SK-N-SH (cell line): ENCODE results near the gene CASZ1. TPM values are rescaled to one million over a fixed set of nuclear protein-coding genes. Genes with fewer than 3 reads are reported as not detected.

ENCODE experiments used
- CTCF ChIA-PET: fragments of 300-600, 350-600 bp; formaldehyde crosslinking; extraction: SDS; loops from one replicate; lab custom pipeline; 2021; lab: Yijun Ruan, JAX
- POLR2A ChIA-PET: fragments of 350-600 bp; sonication (Branson Sonifier 250); formaldehyde crosslinking; extraction: SDS; loops from one replicate; lab custom pipeline; 2020; ENCODE audit warnings: antibody characterized with exemption, inconsistent platforms; lab: Yijun Ruan, JAX
- DNase-seq: peaks from one replicate; pipeline ENCODE4 v3.0.0; 2012
- H2AFZ ChIP-seq: fragments of 200-600 bp; sonication (generic); 2 replicates; pipeline ENCODE4 v1.8.1; 2016; ENCODE audit warnings: antibody characterized with exemption, mild to moderate bottlenecking, low read depth
- H3F3A ChIP-seq: fragments of 200-600 bp; sonication (generic); replicated peaks from 2 replicates; pipeline ENCODE3; 2016; ENCODE audit warnings: antibody characterized with exemption, mild to moderate bottlenecking; ENCODE audit not compliant: insufficient read depth
- H3K27ac ChIP-seq, 2 experiments: fragments of 200-500 bp in 1 of 2; fragments of 200-600 bp in 1 of 2; sonication (Bioruptor generic) in 1 of 2; sonication (generic), shearing (Covaris generic) in 1 of 2; 2 replicates each; pipeline versions ENCODE4 v1.5.1 to v1.6.1; 2014 to 2016; ENCODE audit warnings: low read depth in 2 of 2, inconsistent platforms in 1 of 2, low read length in 1 of 2, mild to moderate bottlenecking in 1 of 2, mixed read lengths in 1 of 2
- H3K27me3 ChIP-seq: fragments of 200-600 bp; sonication (generic), shearing (Covaris generic); 2 replicates; pipeline ENCODE4 v1.6.1; 2016; ENCODE audit warnings: mixed run types; ENCODE audit not compliant: insufficient read depth
- H3K36me3 ChIP-seq, 2 experiments: fragments of 200-500 bp in 1 of 2; fragments of 200-600 bp in 1 of 2; sonication (Bioruptor generic) in 1 of 2; sonication (generic) in 1 of 2; replicated peaks in 1 of 2; 2 replicates each; pipeline versions ENCODE3 to v1.5.1; 2014 to 2016; ENCODE audit warnings: low read length in 1 of 2, mild to moderate bottlenecking in 1 of 2; ENCODE audit not compliant: insufficient read depth in 2 of 2, control insufficient read depth in 1 of 2
- H3K4me1 ChIP-seq, 2 experiments: fragments of 200-500 bp in 1 of 2; fragments of 200-600 bp in 1 of 2; sonication (Bioruptor generic) in 1 of 2; sonication (generic), shearing (Covaris generic) in 1 of 2; 2 replicates each; pipeline versions ENCODE4 v1.5.1 to v1.6.1; 2014 to 2016; ENCODE audit warnings: low read depth in 1 of 2, low read length in 1 of 2, mixed run types in 1 of 2; ENCODE audit not compliant: insufficient read depth in 2 of 2, control insufficient read depth in 1 of 2
- H3K4me2 ChIP-seq: fragments of 200-600 bp; sonication (generic), shearing (Covaris generic); 2 replicates; pipeline ENCODE4 v1.6.1; 2017; ENCODE audit warnings: mixed run types
- H3K4me3 ChIP-seq, 2 experiments: fragments of 200-500 bp in 1 of 2; fragments of 200-600 bp in 1 of 2; sonication (Bioruptor generic) in 1 of 2; sonication (generic), shearing (Covaris generic) in 1 of 2; 2 replicates each; pipeline versions ENCODE4 v1.5.1 to v1.8.1; 2014 to 2016; ENCODE audit warnings: low read depth in 2 of 2, inconsistent platforms in 1 of 2, low read length in 1 of 2, mild to moderate bottlenecking in 1 of 2, mixed read lengths in 1 of 2, moderate library complexity in 1 of 2
- H3K79me2 ChIP-seq: fragments of 200-600 bp; sonication (generic); 2 replicates; pipeline ENCODE4 v1.8.1; 2017; ENCODE audit warnings: mild to moderate bottlenecking; ENCODE audit not compliant: insufficient read depth
- H3K9ac ChIP-seq: fragments of 200-600 bp; sonication (generic); 2 replicates; pipeline ENCODE4 v1.6.1; 2017; ENCODE audit warnings: mixed run types
- H3K9me2 ChIP-seq: fragments of 200-600 bp; sonication (generic); 2 replicates; pipeline ENCODE4 v1.6.1; 2017; ENCODE audit warnings: mixed run types
- H3K9me3 ChIP-seq: fragments of 200-600 bp; sonication (generic); 2 replicates; pipeline ENCODE4 v1.6.1; 2017; ENCODE audit warnings: mixed run types, mild to moderate bottlenecking, moderate library complexity
- H4K20me1 ChIP-seq: fragments of 200-600 bp; sonication (generic); 2 replicates; pipeline ENCODE4 v1.6.1; 2017; ENCODE audit warnings: mild to moderate bottlenecking, mixed run types; ENCODE audit not compliant: insufficient read depth
- FOSL2 ChIP-seq: IDR thresholded peaks from 2 replicates; pipeline ENCODE4 v1.4.0; 2012; ENCODE audit warnings: low read depth, mild to moderate bottlenecking, moderate library complexity, borderline replicate concordance
- FOXJ3 ChIP-seq: sonication (generic); formaldehyde crosslinking; IDR thresholded peaks from 2 replicates; pipeline ENCODE4 v1.5.1; 2020; ENCODE audit warnings: mild to moderate bottlenecking, missing genetic modification reagents
- JUND ChIP-seq: IDR thresholded peaks from 2 replicates; pipeline ENCODE4 v1.4.0; 2012
- NFIC ChIP-seq: IDR thresholded peaks from 2 replicates; pipeline ENCODE4 v1.4.0; 2012; ENCODE audit warnings: borderline replicate concordance
- PBX3 ChIP-seq: IDR thresholded peaks from 2 replicates; pipeline ENCODE4; 2012
- POLR2AphosphoS5 ChIP-seq: IDR thresholded peaks from 2 replicates; pipeline ENCODE4 v1.6.1; 2012; ENCODE audit warnings: low read depth, low read length
- RAD21 ChIP-seq: IDR thresholded peaks from 2 replicates; pipeline ENCODE4 v1.6.1; 2012; ENCODE audit warnings: mild to moderate bottlenecking, low read length
- RCOR1 ChIP-seq: fragments of 150-350 bp; IDR thresholded peaks from 2 replicates; pipeline ENCODE4 v1.6.1; 2017; ENCODE audit warnings: antibody characterized with exemption, low read length
- REST ChIP-seq: IDR thresholded peaks from 2 replicates; pipeline ENCODE4 v1.6.1; 2012; ENCODE audit warnings: mild to moderate bottlenecking, low read depth, low read length, moderate library complexity
- RFX5 ChIP-seq: IDR thresholded peaks from 2 replicates; pipeline ENCODE4 v1.6.1; 2012; ENCODE audit warnings: mild to moderate bottlenecking, improper control_type of control experiment, low read length
- SIN3A ChIP-seq: IDR thresholded peaks from 2 replicates; pipeline ENCODE4 v1.6.1; 2012; ENCODE audit warnings: low read depth, mild to moderate bottlenecking, low read length, moderate library complexity, borderline replicate concordance
- SMC3 ChIP-seq: IDR thresholded peaks from 2 replicates; pipeline ENCODE4 v1.6.1; 2012; ENCODE audit warnings: low read depth, low read length, improper control_type of control experiment
- TAF1 ChIP-seq: IDR thresholded peaks from 2 replicates; pipeline ENCODE4 v1.6.1; 2012; ENCODE audit warnings: low read depth, mild to moderate bottlenecking, low read length, moderate library complexity, borderline replicate concordance
- ZBTB33 ChIP-seq: IDR thresholded peaks from 2 replicates; pipeline ENCODE4 v1.4.0; 2012; ENCODE audit warnings: low read depth, borderline replicate concordance
- WGBS: methylation state at CpG from one replicate; pipeline ENCODE4 v1.1.6; 2017; ENCODE audit warnings: low lambda C conversion rate; 5-methylcytosine and 5-hydroxymethylcytosine counted together
- polyA plus RNA-seq, 3 experiments: library from polyadenylated mRNA; depleted of rRNA; stranded (reverse); fragments of >200 nt; gene quantifications; 2 replicates each; pipeline ENCODE4 v1.2.3, GENCODE V29; 2012

CASZ1 gene
- polyA plus RNA-seq, 1 of the 3 experiments (the other 2 are of a cell fraction): 0.51 TPM

DNA sequence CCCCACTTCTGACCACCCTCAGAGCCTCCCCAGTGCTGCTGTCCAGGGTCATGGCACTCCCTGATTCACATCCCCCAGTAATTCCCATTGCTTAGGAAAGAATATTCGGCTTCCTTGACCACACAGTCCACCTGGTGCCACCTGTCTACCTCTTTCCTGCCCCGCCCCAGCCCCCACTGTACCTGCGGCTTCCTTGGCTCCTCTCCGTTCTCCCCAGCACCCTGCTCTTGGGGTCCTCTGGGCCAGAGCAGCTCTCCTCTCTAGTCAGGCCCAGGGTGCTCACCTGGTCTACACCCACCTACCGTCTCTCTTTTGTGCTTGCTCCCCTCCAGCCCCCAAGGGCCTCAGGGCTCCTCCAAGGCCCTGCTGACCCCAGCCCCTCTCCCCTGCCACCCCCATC, 179.1 kb downstream of the CASZ1 start (continued):
- TF ChIP-seq POLR2AphosphoS5 (no peak), SMC3 (no peak), RCOR1 (no peak)

- Histone ChIP-seq H3K27me3 (no peaks in the 10 kb centered on the region), H2AFZ (no peak overlapping the region), H4K20me1 (no peaks in the 10 kb centered on the region), H3F3A (no peaks in the 10 kb centered on the region), H3K4me3 (no peak overlapping the region), H3K9ac (no peak overlapping the region), H3K9me2 (no peaks in the 10 kb centered on the region), H3K4me1 (peaks cover 0 to 9% of the 10 kb centered on the region in 2 experiments; a peak in 1 of 4 replicates), H3K9me3 (no peaks in the 10 kb centered on the region), H3K36me3 (peaks cover 0 to 3% of the 10 kb centered on the region in 2 experiments), H3K27ac (no peak overlapping the region), H3K4me2 (no peak overlapping the region), H3K79me2 (no peaks in the 10 kb centered on the region)
- ChIA-PET CTCF (no interaction called here), POLR2A (no interaction called here)
- 95% methylated on average over 14 of the region's 15 CpGs for WGBS
- DNase-seq: no peak
- TF ChIP-seq TAF1 (no peak), RAD21 (no peak), JUND (no peak), RFX5 (no peak), NFIC (no peak), ZBTB33 (no peak)
Measured at GRCh38 chr1:10616696-10617095, 179.8 kb downstream of the CASZ1 start.

DNA sequence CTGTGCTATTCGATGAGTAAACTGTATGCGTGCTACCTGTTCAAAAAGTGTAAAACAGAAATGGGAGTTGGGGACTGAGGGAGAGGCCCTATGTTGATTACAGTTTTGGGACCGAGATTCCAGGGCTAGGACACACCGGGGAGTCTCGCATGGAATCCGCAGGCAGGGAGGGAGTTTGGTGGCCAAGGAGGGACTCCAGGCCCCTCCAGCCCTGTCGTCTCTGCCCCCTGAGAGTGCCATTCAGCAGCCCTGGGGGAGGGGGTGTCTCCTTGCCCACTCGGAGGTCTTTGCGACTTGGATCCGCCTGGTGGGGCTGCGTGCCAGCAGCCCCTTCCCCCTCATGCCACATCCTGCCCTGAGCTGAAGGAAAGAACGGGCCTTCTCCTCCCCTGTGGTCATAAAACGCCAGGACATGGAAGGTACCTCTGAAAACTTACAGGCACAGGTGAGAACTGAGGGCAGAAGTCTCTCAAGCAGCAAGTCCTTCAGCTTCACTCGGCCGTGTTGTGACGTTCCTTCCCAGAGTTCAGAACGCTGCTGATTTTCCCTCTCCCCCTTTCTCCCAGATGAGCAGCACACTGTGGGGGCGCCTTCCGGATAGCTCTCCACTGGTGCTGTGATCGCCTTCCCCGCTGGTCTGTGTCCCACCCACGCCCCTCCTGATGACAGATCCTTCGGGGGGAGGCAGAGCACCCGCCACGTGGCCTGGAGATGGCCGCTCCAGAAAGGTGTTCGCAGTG, 180.3 kb downstream of the CASZ1 start:
- Histone ChIP-seq H3K4me1 (peaks cover 0 to 9% of the 10 kb centered on the region in 2 experiments; a peak in 1 of 4 replicates), H3K36me3 (peaks cover 0 to 3% of the 10 kb centered on the region in 2 experiments), H3K27ac (no peak overlapping the region), H3K9ac (no peak overlapping the region), H3K4me2 (no peak overlapping the region), H2AFZ (no peak overlapping the region), H3K9me2 (no peaks in the 10 kb centered on the region), H4K20me1 (no peaks in the 10 kb centered on the region), H3K27me3 (no peaks in the 10 kb centered on the region), H3K9me3 (no peaks in the 10 kb centered on the region), H3K79me2 (no peaks in the 10 kb centered on the region), H3F3A (no peaks in the 10 kb centered on the region), H3K4me3 (no peak overlapping the region)
- ChIA-PET POLR2A (no interaction called here), CTCF (no interaction called here)
- no peak for TF ChIP-seq FOSL2
- no peak for TF ChIP-seq REST
- TF ChIP-seq RAD21: no peak
- no peak for TF ChIP-seq PBX3
- TF ChIP-seq SIN3A: no peak
- no peak for TF ChIP-seq FOXJ3 (CRISPR knock-in tag)
- TF ChIP-seq NFIC: no peak
- 93% methylated on average over 20 of the region's 27 CpGs for WGBS
- DNase-seq: no peak
